GM12878 (cell line): ENCODE results near the gene CDHR2. TPM values are rescaled to one million over a fixed set of nuclear protein-coding genes. Genes with fewer than 3 reads are reported as not detected.
A peak's percentile ranks its signal among the peaks of the same experiment; 100 is the strongest.

ENCODE experiments used
- ATAC-seq: fragments of 200-7000 bp; cut with Tn5 transposase; 3 replicates; pipeline ENCODE4 v1.9.1; 2020; ENCODE audit warnings: mild to moderate bottlenecking, moderate library complexity
- BruUV-seq: library from RNA; stranded (reverse); fragments of 400-500 nt; replicated peaks from 2 replicates; lab custom pipeline; 2021; lab: Mats Ljungman, UMichigan
- CTCF ChIA-PET: fragments of 300-600 bp; sonication (Branson Sonifier 250); formaldehyde crosslinking; extraction: SDS; loops from one replicate; lab custom pipeline; 2021; ENCODE audit warnings: inconsistent platforms; lab: Yijun Ruan, JAX
- POLR2A ChIA-PET: fragments of 350-600 bp; formaldehyde crosslinking; extraction: SDS; loops from one replicate; lab custom pipeline; 2021; ENCODE audit warnings: inconsistent platforms; lab: Charles Lee
- RAD21 ChIA-PET: fragments of 300-600 bp; sonication (Branson Sonifier 250); formaldehyde crosslinking; loops from one replicate; lab custom pipeline; 2023; ENCODE audit warnings: antibody characterized with exemption; ENCODE audit not compliant: unreplicated experiment; lab: Charles Lee
- SMC1A ChIA-PET: fragments of 300-600 bp; sonication (Branson Sonifier 250); formaldehyde crosslinking; loops from one replicate; lab custom pipeline; 2023; ENCODE audit not compliant: unreplicated experiment, uncharacterized antibody; lab: Charles Lee
- DNase-seq: peaks from one replicate; pipeline ENCODE4 v3.0.0-alpha.2; 2011; ENCODE audit warnings: low read depth, low spot score
- FAIRE-seq: peaks from 3 replicates; lab custom pipeline; 2011; peaks lifted over from hg19 to GRCh38; lab: Jason Lieb, UNC
- H2AFZ ChIP-seq: 2 replicates; pipeline ENCODE4 v1.6.0; 2011; ENCODE audit warnings: low read depth, low read length, control low read depth; ENCODE audit not compliant: control insufficient read depth
- H3K27ac ChIP-seq: 2 replicates; pipeline ENCODE4 v1.5.1; 2011; ENCODE audit warnings: control low read depth; ENCODE audit not compliant: control insufficient read depth, insufficient read depth
- H3K27me3 ChIP-seq, 2 experiments: replicated peaks in 1 of 2; 2 replicates each; pipeline versions ENCODE4 v1.6.0 to v1.6.1; 2011; ENCODE audit warnings: low read length in 1 of 2; ENCODE audit not compliant: control insufficient read depth in 2 of 2, insufficient read depth in 2 of 2
- H3K36me3 ChIP-seq, 2 experiments: 2 replicates each; pipeline ENCODE4 v1.5.1; 2011; ENCODE audit warnings: low read length in 1 of 2; ENCODE audit not compliant: control insufficient read depth in 2 of 2, insufficient read depth in 2 of 2
- H3K4me1 ChIP-seq: 2 replicates; pipeline ENCODE4 v1.6.1; 2011; ENCODE audit warnings: mild to moderate bottlenecking, low read length, moderate library complexity, mixed read lengths; ENCODE audit not compliant: control insufficient read depth, insufficient read depth
- H3K4me2 ChIP-seq: 2 replicates; pipeline ENCODE4 v1.6.0; 2011; ENCODE audit warnings: control low read depth; ENCODE audit not compliant: control insufficient read depth, insufficient read depth
- H3K4me3 ChIP-seq: fragments of 200-600 bp; sonication (generic); 2 replicates; pipeline ENCODE4 v1.5.1; 2016
- H3K79me2 ChIP-seq: 2 replicates; pipeline ENCODE4 v1.6.0; 2011; ENCODE audit warnings: low read length; ENCODE audit not compliant: control insufficient read depth, insufficient read depth
- H3K9ac ChIP-seq: 2 replicates; pipeline ENCODE4 v1.8.0; 2011; ENCODE audit warnings: low read length, control low read depth, mixed read lengths; ENCODE audit not compliant: control insufficient read depth, insufficient read depth
- H3K9me3 ChIP-seq: replicated peaks from 3 replicates; pipeline ENCODE4 v1.5.1; 2011; ENCODE audit warnings: mild to moderate bottlenecking, low read length; ENCODE audit not compliant: control insufficient read depth, insufficient read depth
- H4K20me1 ChIP-seq: 2 replicates; pipeline ENCODE4 v1.6.0; 2011; ENCODE audit not compliant: control insufficient read depth, insufficient read depth
- CREB1 ChIP-seq: IDR thresholded peaks from 2 replicates; pipeline ENCODE4 v1.6.1; 2012; ENCODE audit warnings: low read depth, mild to moderate bottlenecking, inconsistent platforms
- FOS ChIP-seq: IDR thresholded peaks from 3 replicates; pipeline ENCODE4 v1.6.1; 2011; ENCODE audit warnings: borderline replicate concordance; ENCODE audit not compliant: insufficient read length; ENCODE audit errors: extremely low read depth
- JUNB ChIP-seq: IDR thresholded peaks from 2 replicates; pipeline ENCODE4 v1.6.1; 2016; ENCODE audit warnings: antibody characterized with exemption, mild to moderate bottlenecking
- MYC ChIP-seq: IDR thresholded peaks from 2 replicates; pipeline ENCODE4 v1.6.1; 2011; ENCODE audit warnings: mild to moderate bottlenecking, low read length, moderate library complexity, inconsistent platforms; ENCODE audit not compliant: insufficient read depth, insufficient replicate concordance, insufficient read length, severe bottlenecking
- NFIC ChIP-seq: IDR thresholded peaks from 2 replicates; pipeline ENCODE4 v1.6.1; 2012; ENCODE audit warnings: low read depth, mild to moderate bottlenecking, inconsistent platforms, low read length, moderate library complexity
- NRF1 ChIP-seq: conservative IDR thresholded peaks from 2 replicates; pipeline ENCODE4 v1.6.1; 2011; ENCODE audit warnings: mild to moderate bottlenecking, low read depth, low read length, improper control_type of control experiment
- PML ChIP-seq: IDR thresholded peaks from 2 replicates; pipeline ENCODE4 v1.6.1; 2012; ENCODE audit warnings: low read length, inconsistent platforms
- POLR2AphosphoS5 ChIP-seq: IDR thresholded peaks from 2 replicates; pipeline ENCODE4 v1.6.1; 2011; ENCODE audit warnings: mild to moderate bottlenecking, low read length, inconsistent platforms
- RB1 ChIP-seq: fragments of 450-650 bp; formaldehyde crosslinking; IDR thresholded peaks from 2 replicates; pipeline ENCODE4 v1.6.1; 2017; ENCODE audit warnings: mild to moderate bottlenecking, borderline replicate concordance
- RBBP5 ChIP-seq: fragments of 200-600 bp; sonication (generic); conservative IDR thresholded peaks from 2 replicates; pipeline ENCODE4 v1.6.1; 2016
- RELA ChIP-seq: fragments of 450-650 bp; IDR thresholded peaks from 2 replicates; pipeline ENCODE4 v1.8.0; 2014; ENCODE audit warnings: borderline replicate concordance; ENCODE audit not compliant: partially characterized antibody
- SMARCA5 ChIP-seq: fragments of 450-650 bp; IDR thresholded peaks from 2 replicates; pipeline ENCODE4 v1.6.1; 2017; ENCODE audit warnings: mild to moderate bottlenecking
- YY1 ChIP-seq: IDR thresholded peaks from 2 replicates; pipeline ENCODE4 v1.6.1; 2011; ENCODE audit warnings: low read depth, mild to moderate bottlenecking, low read length
- ZNF592 ChIP-seq: fragments of 450-650 bp; IDR thresholded peaks from 2 replicates; pipeline ENCODE4 v1.6.1; 2017; ENCODE audit warnings: mild to moderate bottlenecking, moderate library complexity
- WGBS: methylation state at CpG from one replicate; pipeline ENCODE4 v1.1.6; 2016; ENCODE audit warnings: low lambda C conversion rate; ENCODE audit not compliant: insufficient replicate concordance, insufficient coverage; ENCODE audit errors: missing lambda C conversion rate; 5-methylcytosine and 5-hydroxymethylcytosine counted together
- in situ Hi-C: fragments of 300-500 bp; cut with MboI; formaldehyde crosslinking; loops from 9 replicates; pipeline ENCODE4 v1.14.3; 2018; ENCODE audit warnings: mixed read lengths
- intact Hi-C: fragments of 100-400 bp; cut with micrococcal nuclease; formaldehyde crosslinking; loops from one replicate; pipeline ENCODE4 v1.14.2; 2022; ENCODE audit not compliant: unreplicated experiment
- polyA plus RNA-seq, 11 experiments: library from polyadenylated mRNA; depleted of rRNA in 4 of 11; unstranded in 6 of 11; stranded (reverse) in 5 of 11; fragments of >200 nt; fragmentation: Nextera tagmentation in 4 of 11; fragmentation: Illumina TruSeq in 1 of 11; extraction: Ambion mirVana in 4 of 11; extraction: Trizol in 1 of 11; gene quantifications; 1 replicate in 1 of 11; 2 replicates in 10 of 11; pipeline versions ENCODE4 v1.2.1 to v1.2.3, GENCODE V29; 2011 to 2016; ENCODE audit warnings: inconsistent platforms in 2 of 11, missing spikeins in 2 of 11, low read depth in 1 of 11
- total RNA-seq, 4 experiments: library from RNA; depleted of rRNA in 3 of 4; stranded (reverse); fragments of >200 nt in 3 of 4; fragmentation: Illumina TruSeq in 1 of 4; extraction: Trizol in 1 of 4; gene quantifications; 2 replicates each; pipeline versions ENCODE4 v1.2.1 to v1.2.3, GENCODE V29; 2013 to 2021
- TF ChIP-seq, protein P1 (sequence below): fragments of 450-650 bp; formaldehyde crosslinking; IDR thresholded peaks from 2 replicates; pipeline ENCODE4 v1.5.0; 2022; ENCODE audit warnings: mild to moderate bottlenecking, missing genetic modification characterization

Gene CDHR2
- total and polyA plus RNA-seq, 10 of the 15 experiments (the other 5 are each of a cell fraction or from before 2014, with no cell fraction given), result 0.03 to 0.46 (median 0.06) TPM; not detected in 5

GRCh38 chr5:176596689-176597416 lies 47.7 kb downstream of the CDHR2 start:
- no peak for DNase-seq
- CTCF ChIA-PET, result no interaction called here
- Histone ChIP-seq H4K20me1 (no peaks in the 10 kb centered on the region), H3K4me1 (no peaks in the 10 kb centered on the region), H3K9ac (no peak overlapping the region), H3K79me2 (no peaks in the 10 kb centered on the region), H3K4me3 (no peak overlapping the region), H3K36me3 (no peaks in the 10 kb centered on the region), H3K9me3 (no peaks in the 10 kb centered on the region; the same call in 2 of the 3 replicates), H3K4me2 (peak overlapping the region; percentile 30; the same call in 1 of the 2 replicates), H2AFZ (no peak overlapping the region), H3K27me3 (no peaks in the 10 kb centered on the region), H3K27ac (no peak overlapping the region)
- intact Hi-C loops (no loop called here), in situ Hi-C loops (loop anchor here (25.0 kb wide), 1 partner anchor 860 kb away; no protein-coding TSS in a partner anchor)
- RAD21 ChIA-PET, result no interaction called here
- SMC1A ChIA-PET, result no interaction called here
- FAIRE-seq, result no peak
- no TSS peak for BruUV-seq
- POLR2A ChIA-PET, result no interaction called here
- WGBS, result 17% methylated on average over 61 of the region's 98 CpGs
- peak; percentile 55 for ATAC-seq
- no peak for TF ChIP-seq SMARCA5
- TF ChIP-seq JUNB, result no peak
- no peak for TF ChIP-seq PML
- TF ChIP-seq CREB1, result no peak
- TF ChIP-seq MYC, result no peak
- TF ChIP-seq RBBP5, result no peak
- no peak for TF ChIP-seq FOS
- TF ChIP-seq RB1, result no peak
- 0 out of 2 replicates have a peak, but pooled peaks have one; percentile 25 for TF ChIP-seq YY1
- TF ChIP-seq NRF1, result no peak
- TF ChIP-seq POLR2AphosphoS5, result no peak
- no peak for TF ChIP-seq RELA
- TF ChIP-seq, protein P1, sequence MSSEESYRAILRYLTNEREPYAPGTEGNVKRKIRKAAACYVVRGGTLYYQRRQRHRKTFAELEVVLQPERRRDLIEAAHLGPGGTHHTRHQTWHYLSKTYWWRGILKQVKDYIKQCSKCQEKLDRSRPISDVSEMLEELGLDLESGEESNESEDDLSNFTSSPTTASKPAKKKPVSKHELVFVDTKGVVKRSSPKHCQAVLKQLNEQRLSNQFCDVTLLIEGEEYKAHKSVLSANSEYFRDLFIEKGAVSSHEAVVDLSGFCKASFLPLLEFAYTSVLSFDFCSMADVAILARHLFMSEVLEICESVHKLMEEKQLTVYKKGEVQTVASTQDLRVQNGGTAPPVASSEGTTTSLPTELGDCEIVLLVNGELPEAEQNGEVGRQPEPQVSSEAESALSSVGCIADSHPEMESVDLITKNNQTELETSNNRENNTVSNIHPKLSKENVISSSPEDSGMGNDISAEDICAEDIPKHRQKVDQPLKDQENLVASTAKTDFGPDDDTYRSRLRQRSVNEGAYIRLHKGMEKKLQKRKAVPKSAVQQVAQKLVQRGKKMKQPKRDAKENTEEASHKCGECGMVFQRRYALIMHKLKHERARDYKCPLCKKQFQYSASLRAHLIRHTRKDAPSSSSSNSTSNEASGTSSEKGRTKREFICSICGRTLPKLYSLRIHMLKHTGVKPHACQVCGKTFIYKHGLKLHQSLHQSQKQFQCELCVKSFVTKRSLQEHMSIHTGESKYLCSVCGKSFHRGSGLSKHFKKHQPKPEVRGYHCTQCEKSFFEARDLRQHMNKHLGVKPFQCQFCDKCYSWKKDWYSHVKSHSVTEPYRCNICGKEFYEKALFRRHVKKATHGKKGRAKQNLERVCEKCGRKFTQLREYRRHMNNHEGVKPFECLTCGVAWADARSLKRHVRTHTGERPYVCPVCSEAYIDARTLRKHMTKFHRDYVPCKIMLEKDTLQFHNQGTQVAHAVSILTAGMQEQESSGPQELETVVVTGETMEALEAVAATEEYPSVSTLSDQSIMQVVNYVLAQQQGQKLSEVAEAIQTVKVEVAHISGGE, result no peak
- no peak for TF ChIP-seq ZNF592
- TF ChIP-seq NFIC, result no peak
